GM06990 (cell line): ENCODE results near the gene PURA.
A peak's percentile ranks its signal among the peaks of the same experiment; 100 is the strongest.

Experiments
- DNase-seq: peaks from one replicate; pipeline ENCODE4 v3.0.0-alpha.2; 2011; ENCODE audit not compliant: insufficient read length; ENCODE audit errors: extremely low read depth
- H3K27me3 ChIP-seq: replicated peaks from 2 replicates; pipeline ENCODE4 v1.6.0; 2011; ENCODE audit warnings: low read length; ENCODE audit not compliant: control insufficient read depth, insufficient read depth
- H3K36me3 ChIP-seq: 2 replicates; pipeline ENCODE4 v1.5.1; 2011; ENCODE audit warnings: low read length; ENCODE audit not compliant: control insufficient read depth, insufficient read depth
- H3K4me3 ChIP-seq: replicated peaks from 2 replicates; pipeline ENCODE4 v1.5.1; 2011; ENCODE audit warnings: low read depth, mild to moderate bottlenecking, control low read depth, low read length
- TF ChIP-seq, protein P1 (sequence below): IDR thresholded peaks from 2 replicates; pipeline ENCODE4 v1.5.1; 2011; ENCODE audit warnings: low read length, control low read depth, mild to moderate bottlenecking, inconsistent platforms; ENCODE audit not compliant: insufficient read depth, poor library complexity, severe bottlenecking

PURA gene

DNA sequence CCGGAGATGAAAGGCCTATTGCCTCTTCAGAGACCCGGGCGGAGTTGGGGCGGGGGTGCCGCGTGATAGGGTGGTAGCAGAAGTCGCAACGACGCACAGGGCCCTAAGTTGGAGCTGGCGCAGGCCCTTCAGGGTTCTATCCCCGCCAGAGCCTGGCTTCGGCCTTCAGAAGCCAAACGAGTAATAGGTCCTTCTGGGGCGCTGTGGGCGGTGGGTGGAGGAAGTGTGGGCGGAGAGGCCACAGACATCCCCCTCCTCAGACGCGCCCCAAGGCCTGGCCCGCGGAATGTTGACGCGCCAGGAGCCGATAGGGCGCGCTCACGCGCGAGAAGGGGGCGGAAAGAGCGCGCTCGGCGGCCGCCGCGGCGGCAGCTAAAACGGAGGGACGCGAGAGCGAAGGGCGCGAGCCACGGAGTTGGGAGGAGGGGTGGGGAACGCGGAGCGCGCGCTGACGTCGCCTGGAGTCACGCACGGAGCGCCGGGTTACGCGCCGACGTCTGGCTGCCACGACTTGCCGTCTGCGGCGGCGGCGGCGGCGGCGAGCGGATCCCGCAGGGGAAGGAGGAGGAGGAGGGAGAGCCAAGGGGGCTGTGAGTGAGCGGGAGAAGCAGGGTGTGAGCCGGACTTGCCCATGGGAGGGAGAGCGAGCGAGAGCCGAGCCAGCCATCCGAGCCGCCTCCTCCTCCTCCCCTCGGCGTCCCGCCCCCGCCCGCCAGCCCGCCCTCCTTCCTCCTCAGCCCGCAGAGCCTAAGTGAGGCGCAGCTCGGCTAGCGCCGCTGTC lies 6.4 kb upstream of the PURA start:
- Histone ChIP-seq H3K4me3 (peak overlapping the region; percentile 87), H3K36me3 (no peaks in the 10 kb centered on the region), H3K27me3 (no peaks in the 10 kb centered on the region)
- TF ChIP-seq, protein P1, sequence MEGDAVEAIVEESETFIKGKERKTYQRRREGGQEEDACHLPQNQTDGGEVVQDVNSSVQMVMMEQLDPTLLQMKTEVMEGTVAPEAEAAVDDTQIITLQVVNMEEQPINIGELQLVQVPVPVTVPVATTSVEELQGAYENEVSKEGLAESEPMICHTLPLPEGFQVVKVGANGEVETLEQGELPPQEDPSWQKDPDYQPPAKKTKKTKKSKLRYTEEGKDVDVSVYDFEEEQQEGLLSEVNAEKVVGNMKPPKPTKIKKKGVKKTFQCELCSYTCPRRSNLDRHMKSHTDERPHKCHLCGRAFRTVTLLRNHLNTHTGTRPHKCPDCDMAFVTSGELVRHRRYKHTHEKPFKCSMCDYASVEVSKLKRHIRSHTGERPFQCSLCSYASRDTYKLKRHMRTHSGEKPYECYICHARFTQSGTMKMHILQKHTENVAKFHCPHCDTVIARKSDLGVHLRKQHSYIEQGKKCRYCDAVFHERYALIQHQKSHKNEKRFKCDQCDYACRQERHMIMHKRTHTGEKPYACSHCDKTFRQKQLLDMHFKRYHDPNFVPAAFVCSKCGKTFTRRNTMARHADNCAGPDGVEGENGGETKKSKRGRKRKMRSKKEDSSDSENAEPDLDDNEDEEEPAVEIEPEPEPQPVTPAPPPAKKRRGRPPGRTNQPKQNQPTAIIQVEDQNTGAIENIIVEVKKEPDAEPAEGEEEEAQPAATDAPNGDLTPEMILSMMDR, result peak; percentile 33
- peak; percentile 99 for DNase-seq

DNA sequence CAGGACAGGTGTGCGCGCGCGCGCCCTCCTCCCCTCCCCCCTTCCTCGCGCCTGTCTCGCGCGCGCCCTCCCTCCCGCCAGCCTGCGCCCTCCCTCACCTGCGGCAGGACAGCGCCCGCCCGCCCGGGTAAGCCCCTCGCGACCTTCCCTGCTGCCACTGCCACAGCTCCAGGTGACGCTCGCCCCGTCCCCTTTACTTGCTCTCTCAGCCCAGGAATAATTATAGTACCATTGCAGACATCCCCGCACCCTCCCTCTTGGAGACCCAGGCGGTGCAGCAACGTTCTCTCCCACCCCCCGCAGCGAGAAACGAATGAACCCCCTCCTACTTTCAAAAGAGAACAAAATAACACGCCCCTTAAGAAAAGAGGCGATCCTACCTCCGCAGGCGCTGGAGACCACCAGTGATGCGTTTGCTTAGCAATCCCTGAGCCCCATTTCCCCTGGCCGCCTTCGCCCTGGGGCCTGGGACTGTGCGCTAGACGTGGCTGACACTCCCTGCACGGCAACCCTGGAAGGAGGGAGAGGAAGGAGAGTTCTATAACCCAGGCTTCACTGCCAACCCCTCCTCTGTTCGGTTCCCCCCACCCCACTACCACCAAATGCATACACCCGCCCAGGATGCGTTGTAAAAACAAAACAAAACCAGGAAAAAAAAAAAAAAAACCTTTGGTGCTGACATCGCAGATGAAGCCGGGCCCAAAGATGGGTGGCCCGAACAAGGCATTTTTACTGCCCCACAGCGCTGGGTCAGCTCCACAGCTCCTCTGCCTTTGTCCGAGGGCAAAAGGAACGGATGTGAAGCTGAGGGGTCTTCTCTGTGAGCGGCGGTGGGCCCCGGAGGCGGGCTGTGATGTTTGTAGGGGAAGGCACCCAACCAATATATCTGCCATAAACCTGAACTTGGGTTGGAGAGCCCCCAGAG lies 5.6 kb upstream of the PURA start:
- Histone ChIP-seq H3K36me3 (no peaks in the 10 kb centered on the region), H3K27me3 (no peaks in the 10 kb centered on the region), H3K4me3 (peak overlapping the region; percentile 87)
- TF ChIP-seq, protein P1, result no peak
- no peak for DNase-seq

DNA sequence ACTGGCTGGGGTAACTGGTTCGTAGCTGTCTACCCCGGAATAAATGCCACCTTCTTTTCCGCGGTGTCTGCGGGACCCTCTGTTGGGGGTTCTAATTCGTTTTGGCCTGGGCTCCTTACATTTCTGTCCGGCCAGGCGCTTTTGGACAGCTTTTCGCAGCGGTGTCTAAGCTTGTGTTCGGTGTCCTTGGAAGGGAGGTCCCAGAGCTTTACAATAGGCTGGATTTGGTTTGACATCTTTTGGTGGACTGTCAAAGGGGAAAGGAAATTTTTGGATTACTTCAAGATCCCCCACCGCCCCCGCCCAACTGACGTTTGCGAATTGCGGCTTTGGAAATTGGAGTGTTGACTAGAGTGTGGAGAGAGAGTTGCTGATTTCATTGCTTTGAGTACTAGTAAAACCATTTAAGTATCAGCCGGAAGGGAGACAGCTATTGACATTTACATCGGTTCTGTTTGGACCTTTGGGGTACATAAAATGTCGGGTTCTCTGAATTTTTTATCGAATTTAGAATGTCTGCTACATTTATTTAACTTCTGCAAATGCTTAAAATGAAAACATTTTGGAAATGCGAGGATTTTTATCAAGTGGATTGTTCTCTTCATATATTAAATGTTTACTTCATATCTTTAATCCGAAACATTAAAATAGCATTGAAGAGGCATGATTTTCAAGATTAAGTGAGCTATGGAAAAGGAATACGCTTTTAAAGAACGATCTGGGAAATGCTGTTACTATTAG lies 4.7 kb upstream of the PURA start:
- no peaks in the 10 kb centered on the region for H3K36me3 ChIP-seq
- TF ChIP-seq, protein P1, result no peak
- DNase-seq, result no peak
- H3K27me3 ChIP-seq, result no peaks in the 10 kb centered on the region
- peak overlapping the region; percentile 87 for H3K4me3 ChIP-seq

DNA sequence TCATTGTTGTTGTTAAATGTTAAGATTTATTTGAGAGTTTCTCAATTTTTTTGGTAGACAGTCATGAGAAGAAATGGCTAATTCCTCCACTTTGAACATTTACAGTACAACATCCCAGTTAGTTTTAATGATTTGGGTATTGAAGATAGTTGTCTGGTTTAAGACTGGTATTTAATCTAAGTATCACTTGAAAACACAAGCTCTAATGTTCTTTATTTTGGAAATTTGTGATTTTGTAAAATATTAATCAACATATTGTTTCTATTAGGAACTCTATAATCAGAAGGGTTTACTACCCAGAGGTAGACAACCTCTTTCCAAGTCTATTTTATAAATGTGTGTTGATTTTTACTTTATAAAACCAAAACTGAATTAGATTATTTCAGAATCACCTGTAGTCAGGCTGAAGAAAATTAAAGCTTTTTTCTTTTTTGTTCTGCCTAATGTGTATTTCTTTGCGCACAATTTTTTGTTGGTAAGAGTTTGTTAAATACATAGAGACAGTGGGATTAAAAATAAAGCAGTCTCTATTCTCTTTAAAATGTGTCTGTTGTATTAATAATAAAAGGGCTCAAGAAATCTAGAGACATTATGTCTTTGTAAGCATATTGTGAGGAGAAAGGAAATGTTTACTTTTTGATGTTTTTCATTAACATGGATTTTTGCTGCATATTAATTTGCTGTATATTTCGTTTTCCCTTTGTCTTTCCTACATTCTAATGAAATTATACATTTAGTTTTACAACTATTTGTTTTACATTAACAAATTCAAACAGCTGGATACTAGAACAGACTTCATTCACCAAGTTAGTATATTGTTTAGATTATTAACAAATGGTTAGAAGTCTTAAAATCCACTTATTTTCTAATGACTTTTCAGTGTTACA lies 3.9 kb upstream of the PURA start:
- TF ChIP-seq, protein P1, result no peak
- Histone ChIP-seq H3K27me3 (no peaks in the 10 kb centered on the region), H3K4me3 (no peak overlapping the region), H3K36me3 (no peaks in the 10 kb centered on the region)
- no peak for DNase-seq

DNA sequence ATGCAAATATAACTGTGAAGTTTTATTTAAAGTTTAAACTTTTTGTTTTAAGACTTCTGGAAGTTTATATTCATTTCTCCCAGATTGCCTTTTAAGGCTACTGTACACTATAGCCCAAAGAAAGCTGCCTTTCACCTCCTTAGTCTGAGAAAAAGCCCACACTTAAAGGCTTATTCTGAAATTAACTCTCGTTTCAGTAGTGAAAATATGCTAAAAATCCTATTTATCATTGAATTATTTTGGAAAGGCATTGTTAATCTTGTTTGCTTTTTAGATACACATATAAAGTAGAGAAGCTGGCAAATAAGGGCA lies 3.3 kb upstream of the PURA start:
- DNase-seq, result no peak
- no peaks in the 10 kb centered on the region for H3K27me3 ChIP-seq
- TF ChIP-seq, protein P1, result no peak
- no peak overlapping the region for H3K4me3 ChIP-seq
- H3K36me3 ChIP-seq, result no peaks in the 10 kb centered on the region
